Cardiac muscle cell (in vitro differentiated cells and primary cell): ENCODE data around the gene HOXB3. TPM values are rescaled to one million over a fixed set of nuclear protein-coding genes. Genes with fewer than 3 reads are reported as not detected.

Source experiments
- DNase-seq, 2 donors: peaks; one replicate each; pipeline versions ENCODE4 v3.0.0 to v3.0.0-alpha.2; 2010 to 2017; ENCODE audit warnings: low read depth in 1 of 2, low spot score in 1 of 2
- H3K27ac ChIP-seq: fragments of 200-600 bp; sonication (generic); 2 replicates; pipeline ENCODE4 v1.5.1; 2016
- H3K27me3 ChIP-seq: fragments of 200-600 bp; sonication (generic); 2 replicates; pipeline ENCODE4 v1.6.0; 2016; ENCODE audit warnings: control low read depth
- H3K36me3 ChIP-seq: fragments of 200-600 bp; sonication (generic); 2 replicates; pipeline ENCODE4 v1.5.1; 2016; ENCODE audit warnings: control low read depth
- H3K4me1 ChIP-seq: fragments of 200-600 bp; sonication (generic); 2 replicates; pipeline ENCODE4 v1.8.1; 2017; ENCODE audit warnings: low read depth, mild to moderate bottlenecking, mixed run types
- H3K4me3 ChIP-seq: fragments of 200-600 bp; sonication (generic); 2 replicates; pipeline ENCODE4 v1.5.1; 2016; ENCODE audit warnings: mild to moderate bottlenecking
- H3K9me3 ChIP-seq: fragments of 200-600 bp; sonication (generic); 2 replicates; pipeline ENCODE4 v1.5.1; 2017; ENCODE audit warnings: low read depth, mild to moderate bottlenecking, control low read depth
- polyA plus RNA-seq: library from polyadenylated mRNA; unstranded; fragments of >200 nt; fragmentation: Nextera tagmentation; extraction: Ambion mirVana; gene quantifications from 2 replicates; pipeline ENCODE4 v1.2.1, GENCODE V29; 2016
- total RNA-seq: library from RNA; depleted of rRNA; stranded (reverse); fragments of >200 nt; gene quantifications from 2 replicates; pipeline ENCODE4 v1.2.3, GENCODE V29; 2016
- TF ChIP-seq, protein P1 (sequence below): IDR thresholded peaks from 2 replicates; pipeline ENCODE4 v1.5.1; 2012; ENCODE audit warnings: low read depth, mild to moderate bottlenecking, low read length

Gene HOXB3
- total and polyA plus RNA-seq, 2 experiments from 2014 or later, result 24.9 to 37.7 TPM

DNA sequence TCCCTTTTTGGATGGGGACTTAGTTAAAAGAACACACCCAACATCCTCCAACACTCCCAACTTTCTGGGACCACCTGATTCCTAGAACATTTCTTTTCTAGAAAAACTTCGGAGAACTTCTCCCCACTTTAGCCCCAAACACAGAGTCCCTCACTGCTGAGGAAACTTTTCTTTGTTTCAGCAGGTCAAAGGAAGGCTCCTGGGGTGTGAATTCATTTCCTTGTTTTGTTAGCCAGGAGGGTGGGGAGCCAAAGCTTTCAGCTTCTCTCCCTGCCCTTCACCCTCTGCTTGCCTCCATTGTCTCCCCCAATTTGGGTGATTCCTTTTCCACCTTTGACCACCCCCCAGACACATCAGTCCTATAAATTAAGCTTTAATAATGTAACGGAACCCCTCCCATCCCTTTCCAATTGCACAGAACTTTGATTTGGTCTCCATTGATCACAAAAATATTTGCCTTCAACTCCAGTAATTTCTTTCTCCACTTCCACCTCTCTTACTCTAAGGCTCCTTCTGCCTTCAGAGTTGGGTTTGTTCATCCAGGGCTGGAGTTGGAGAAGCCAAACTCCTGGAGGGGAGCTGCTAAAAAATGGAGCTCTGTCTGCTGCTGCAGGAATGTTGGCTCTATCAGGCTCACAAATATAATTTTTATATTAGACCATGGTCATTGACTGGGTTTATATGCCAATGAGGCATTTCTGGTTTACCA lies 22.2 kb downstream of the HOXB3 start:
- TF ChIP-seq, protein P1, sequence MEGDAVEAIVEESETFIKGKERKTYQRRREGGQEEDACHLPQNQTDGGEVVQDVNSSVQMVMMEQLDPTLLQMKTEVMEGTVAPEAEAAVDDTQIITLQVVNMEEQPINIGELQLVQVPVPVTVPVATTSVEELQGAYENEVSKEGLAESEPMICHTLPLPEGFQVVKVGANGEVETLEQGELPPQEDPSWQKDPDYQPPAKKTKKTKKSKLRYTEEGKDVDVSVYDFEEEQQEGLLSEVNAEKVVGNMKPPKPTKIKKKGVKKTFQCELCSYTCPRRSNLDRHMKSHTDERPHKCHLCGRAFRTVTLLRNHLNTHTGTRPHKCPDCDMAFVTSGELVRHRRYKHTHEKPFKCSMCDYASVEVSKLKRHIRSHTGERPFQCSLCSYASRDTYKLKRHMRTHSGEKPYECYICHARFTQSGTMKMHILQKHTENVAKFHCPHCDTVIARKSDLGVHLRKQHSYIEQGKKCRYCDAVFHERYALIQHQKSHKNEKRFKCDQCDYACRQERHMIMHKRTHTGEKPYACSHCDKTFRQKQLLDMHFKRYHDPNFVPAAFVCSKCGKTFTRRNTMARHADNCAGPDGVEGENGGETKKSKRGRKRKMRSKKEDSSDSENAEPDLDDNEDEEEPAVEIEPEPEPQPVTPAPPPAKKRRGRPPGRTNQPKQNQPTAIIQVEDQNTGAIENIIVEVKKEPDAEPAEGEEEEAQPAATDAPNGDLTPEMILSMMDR, result no peak
- Histone ChIP-seq H3K27me3 (peaks cover 100% of the 10 kb centered on the region), H3K4me1 (peaks cover 47% of the 10 kb centered on the region), H3K36me3 (no peaks in the 10 kb centered on the region), H3K4me3 (no peak overlapping the region), H3K9me3 (no peaks in the 10 kb centered on the region), H3K27ac (no peak overlapping the region)
- DNase-seq, result no peak

GRCh38 chr17:48567209-48567608 lies 22.8 kb downstream of the HOXB3 start:
- TF ChIP-seq, protein P1, result no peak
- Histone ChIP-seq H3K9me3 (no peaks in the 10 kb centered on the region), H3K27me3 (peaks cover 100% of the 10 kb centered on the region), H3K4me3 (no peak overlapping the region), H3K27ac (no peak overlapping the region), H3K4me1 (peaks cover 46% of the 10 kb centered on the region), H3K36me3 (no peaks in the 10 kb centered on the region)
- DNase-seq, result no peak

- H3K27ac ChIP-seq, result no peak overlapping the region
- peaks cover 100% of the 10 kb centered on the region for H3K27me3 ChIP-seq
- TF ChIP-seq, protein P1, result no peak
- H3K9me3 ChIP-seq, result no peaks in the 10 kb centered on the region
- H3K4me1 ChIP-seq, result peaks cover 46% of the 10 kb centered on the region
- no peak overlapping the region for H3K4me3 ChIP-seq
- no peak for DNase-seq
- H3K36me3 ChIP-seq, result no peaks in the 10 kb centered on the region
Measured at GRCh38 chr17:48566717-48567116, 23.3 kb downstream of the HOXB3 start.

DNA sequence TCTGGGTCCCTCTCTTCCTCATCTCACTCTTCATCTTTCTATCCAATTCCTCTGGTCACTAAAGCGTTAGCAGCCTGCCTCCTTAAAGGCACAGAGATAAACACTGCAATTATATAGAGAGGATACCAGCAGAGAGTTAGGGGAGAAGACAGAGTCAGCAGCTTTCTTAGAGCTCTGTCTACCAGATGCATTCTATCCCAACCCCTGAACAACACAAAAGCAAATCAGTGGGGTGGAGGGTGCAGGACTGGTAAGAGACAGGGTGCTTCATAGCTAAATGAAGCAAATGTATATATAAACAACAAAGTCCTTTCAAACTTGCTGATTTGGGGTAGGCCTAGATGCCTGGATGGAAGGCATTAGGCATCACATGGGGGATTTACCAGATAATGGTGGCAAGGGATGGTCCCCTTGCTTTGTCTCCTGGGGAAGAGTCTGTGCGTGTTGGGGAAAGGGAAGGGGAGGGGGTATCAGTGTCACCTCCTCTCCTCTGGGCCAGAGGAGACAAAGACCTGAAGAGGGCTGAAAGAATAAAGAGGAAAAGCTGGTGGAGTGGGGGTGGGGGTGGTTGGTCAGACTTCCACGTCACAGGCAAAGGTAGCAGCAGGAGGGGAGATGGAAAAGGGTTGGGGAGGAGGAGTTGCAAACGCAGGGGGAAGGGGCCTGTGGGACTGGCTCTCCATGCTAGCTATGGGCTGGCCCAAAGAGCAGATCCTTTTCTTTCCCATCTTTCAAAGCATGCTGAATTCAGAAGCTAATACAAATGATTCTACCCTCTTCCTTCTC lies 23.9 kb downstream of the HOXB3 start:
- Histone ChIP-seq H3K27ac (no peak overlapping the region), H3K27me3 (peaks cover 100% of the 10 kb centered on the region)

GRCh38 chr17:48565022-48565554 lies 25.0 kb downstream of the HOXB3 start:
- no peaks in the 10 kb centered on the region for H3K9me3 ChIP-seq
- peaks cover 100% of the 10 kb centered on the region for H3K27me3 ChIP-seq
- DNase-seq, result no peak
- no peak overlapping the region for H3K27ac ChIP-seq
- TF ChIP-seq, protein P1, result no peak
- H3K36me3 ChIP-seq, result no peaks in the 10 kb centered on the region
- H3K4me3 ChIP-seq, result no peak overlapping the region
- peaks cover 31% of the 10 kb centered on the region for H3K4me1 ChIP-seq

More for the DNA sequence above, 23.9 kb downstream of the HOXB3 start:
- Histone ChIP-seq H3K4me3 (no peak overlapping the region), H3K9me3 (no peaks in the 10 kb centered on the region), H3K4me1 (peaks cover 42% of the 10 kb centered on the region), H3K36me3 (no peaks in the 10 kb centered on the region)
- no peak for DNase-seq
- TF ChIP-seq, protein P1, result no peak
